CD14-positive monocyte (primary cell): ENCODE results near the gene SLC25A25. TPM values are rescaled to one million over a fixed set of nuclear protein-coding genes. Genes with fewer than 3 reads are reported as not detected.
"Not testable (repeated sequence)": the region's sequence is repeated elsewhere in the genome, so short reads cannot be mapped to it uniquely, and the experiment has no call there.

Source experiments
- DNase-seq, 3 donors: peaks; one replicate each; pipeline ENCODE4 v3.0.0-alpha.2; 2011 to 2022
- H2AFZ ChIP-seq: 2 replicates; pipeline ENCODE4 v1.6.0; 2012; ENCODE audit warnings: mild to moderate bottlenecking, low read depth, low read length, inconsistent platforms; ENCODE audit not compliant: insufficient read depth, poor library complexity, severe bottlenecking
- H3K27ac ChIP-seq, 2 donors: 1 replicate in 1 of 2; 2 replicates in 1 of 2; pipeline ENCODE4 v1.5.1; 2012 to 2013; ENCODE audit warnings: low read length in 2 of 2, control low read depth in 1 of 2, inconsistent platforms in 1 of 2, low read depth in 1 of 2, mild to moderate bottlenecking in 1 of 2
- H3K27me3 ChIP-seq, 2 donors: one replicate each; pipeline versions ENCODE4 v1.6.0 to v1.6.1; 2011 to 2013; ENCODE audit warnings: low read length in 2 of 2; ENCODE audit not compliant: control insufficient read depth in 2 of 2, insufficient read depth in 2 of 2
- H3K36me3 ChIP-seq, 2 donors: replicated peaks in 1 of 2; 1 replicate in 1 of 2; 2 replicates in 1 of 2; pipeline versions ENCODE4 v1.5.1 to v1.6.1; 2012 to 2013; ENCODE audit warnings: low read length in 2 of 2, control low read depth in 1 of 2, inconsistent platforms in 1 of 2, mild to moderate bottlenecking in 1 of 2; ENCODE audit not compliant: insufficient read depth in 2 of 2, control insufficient read depth in 1 of 2
- H3K4me1 ChIP-seq, 2 donors: 1 replicate in 1 of 2; 2 replicates in 1 of 2; pipeline versions ENCODE4 v1.5.1 to v1.6.1; 2012 to 2013; ENCODE audit warnings: low read length in 2 of 2, control low read depth in 1 of 2, inconsistent platforms in 1 of 2, mild to moderate bottlenecking in 1 of 2, moderate library complexity in 1 of 2; ENCODE audit not compliant: insufficient read depth in 2 of 2, control insufficient read depth in 1 of 2
- H3K4me2 ChIP-seq: replicated peaks from 2 replicates; pipeline ENCODE3; 2012; ENCODE audit warnings: low read length, moderate library complexity, mild to moderate bottlenecking; ENCODE audit not compliant: poor library complexity, severe bottlenecking; ENCODE audit errors: extremely low read depth
- H3K4me3 ChIP-seq, 3 experiments: fragments of 200-600 bp in 1 of 3; sonication (generic) in 1 of 3; replicated peaks in 1 of 3; 1 replicate in 2 of 3; 2 replicates in 1 of 3; pipeline ENCODE4 v1.5.1; 2011 to 2013; ENCODE audit warnings: low read length in 3 of 3, mild to moderate bottlenecking in 3 of 3, control low read depth in 2 of 3, low read depth in 2 of 3, inconsistent platforms in 1 of 3, moderate library complexity in 1 of 3
- H3K79me2 ChIP-seq: 2 replicates; pipeline ENCODE4 v1.6.0; 2012; ENCODE audit warnings: mild to moderate bottlenecking, control low read depth, inconsistent platforms, low read length, moderate library complexity; ENCODE audit not compliant: insufficient read depth
- H3K9ac ChIP-seq: 2 replicates; pipeline ENCODE4 v1.6.0; 2017; ENCODE audit warnings: low read length, mild to moderate bottlenecking; ENCODE audit not compliant: insufficient read depth, poor library complexity, severe bottlenecking
- H3K9me3 ChIP-seq, 2 donors: replicated peaks in 1 of 2; 1 replicate in 1 of 2; 2 replicates in 1 of 2; pipeline versions ENCODE4 v1.5.1 to v1.6.1; 2012 to 2013; ENCODE audit warnings: low read length in 2 of 2, control low read depth in 1 of 2; ENCODE audit not compliant: control insufficient read depth in 1 of 2, insufficient read depth in 1 of 2
- H4K20me1 ChIP-seq: 2 replicates; pipeline ENCODE4 v1.6.0; 2012; ENCODE audit warnings: mild to moderate bottlenecking, low read length, control low read depth, moderate library complexity; ENCODE audit not compliant: insufficient read depth
- H3K27ac Mint-ChIP-seq, 7 donors: one replicate each; pipeline ENCODE4 v1.8.0; 2020; ENCODE audit warnings: mild to moderate bottlenecking in 7 of 7, mixed read lengths in 7 of 7, moderate library complexity in 6 of 7, inconsistent platforms in 2 of 7
- H3K27me3 Mint-ChIP-seq, 3 donors: one replicate each; pipeline ENCODE4 v1.8.0; 2021 to 2022; ENCODE audit warnings: low read depth in 3 of 3, mild to moderate bottlenecking in 3 of 3, mixed read lengths in 3 of 3, moderate library complexity in 3 of 3, inconsistent platforms in 1 of 3
- H3K36me3 Mint-ChIP-seq, 2 donors: one replicate each; pipeline ENCODE4 v1.8.0; 2020; ENCODE audit warnings: mixed read lengths in 2 of 2, inconsistent platforms in 1 of 2, mild to moderate bottlenecking in 1 of 2
- H3K4me1 Mint-ChIP-seq: one replicate; pipeline ENCODE4 v1.8.0; 2020; ENCODE audit warnings: mild to moderate bottlenecking, mixed read lengths
- H3K4me3 Mint-ChIP-seq, 2 donors: one replicate each; pipeline ENCODE4 v1.8.0; 2020; ENCODE audit warnings: mild to moderate bottlenecking in 2 of 2, mixed read lengths in 2 of 2, moderate library complexity in 1 of 2
- H3K9me3 Mint-ChIP-seq, 7 donors: one replicate each; pipeline ENCODE4 v1.8.0; 2020 to 2022; ENCODE audit warnings: mixed read lengths in 7 of 7, mild to moderate bottlenecking in 6 of 7, moderate library complexity in 6 of 7, inconsistent platforms in 2 of 7
- WGBS: methylation state at CpG from one replicate; pipeline ENCODE4 v1.1.5; 2013; ENCODE audit warnings: missing lambda C conversion rate; ENCODE audit not compliant: insufficient coverage; 5-methylcytosine and 5-hydroxymethylcytosine counted together
- intact Hi-C, 2 donors: fragments of 100-400 bp; cut with micrococcal nuclease; formaldehyde crosslinking; loops; one replicate each; pipeline versions ENCODE4 v1.15.0 to v1.15.1; 2023
- polyA plus RNA-seq, 3 donors: library from polyadenylated mRNA; depleted of rRNA in 1 of 3; unstranded in 2 of 3; stranded (reverse) in 1 of 3; fragments of 300-500 nt in 2 of 3; fragments of >200 nt in 1 of 3; fragmentation: Illumina TruSeq in 2 of 3; gene quantifications; 1 replicate in 2 of 3; 2 replicates in 1 of 3; pipeline ENCODE4 v1.2.3, GENCODE V29; 2012 to 2021

Gene SLC25A25
- polyA plus RNA-seq, 3 donors, result 5.1 to 43.3 (median 6.3) TPM

DNA sequence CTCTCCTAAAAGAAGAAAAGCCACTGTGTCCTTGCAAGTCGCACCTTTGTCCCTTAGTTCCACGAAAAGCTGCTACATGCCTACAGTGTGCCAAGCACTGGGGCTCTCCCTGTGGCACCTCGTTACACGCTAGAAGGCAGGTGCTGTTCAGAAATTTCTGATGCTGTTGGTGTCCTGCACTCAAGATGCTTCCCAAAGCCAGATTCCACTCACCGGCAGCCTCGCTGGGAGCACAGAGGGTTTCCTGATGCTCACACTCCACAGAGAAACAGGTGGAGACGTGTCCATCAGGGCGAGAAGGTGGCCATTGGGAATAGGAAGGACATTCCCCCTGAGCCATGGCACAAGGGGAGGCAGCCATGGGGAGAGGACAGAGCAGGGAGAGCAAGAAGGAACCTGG lies 63.3 kb downstream of the SLC25A25 start:
- H3K9me3 ChIP-seq, DNase-seq, H3K36me3 Mint-ChIP-seq, H3K79me2 ChIP-seq, H3K4me3 ChIP-seq, H3K9ac ChIP-seq, H2AFZ ChIP-seq, H3K27me3 ChIP-seq, H4K20me1 ChIP-seq, H3K4me3 Mint-ChIP-seq, H3K27ac ChIP-seq, H3K9me3 Mint-ChIP-seq, H3K36me3 ChIP-seq, intact Hi-C loops, H3K4me2 ChIP-seq: not testable (repeated sequence)
- 95% methylated on average over 6 of the region's 8 CpGs for WGBS
- Mint-ChIP-seq H3K4me1 (peaks cover 16% of the 10 kb centered on the region), H3K27ac (peak overlapping the region in 1 of 7 donors; percentile 46), H3K27me3 (peaks cover 2 to 12% (median 5%) of the 10 kb centered on the region in 3 donors)
- peaks cover 17 to 27% of the 10 kb centered on the region in 2 donors for H3K4me1 ChIP-seq

DNA sequence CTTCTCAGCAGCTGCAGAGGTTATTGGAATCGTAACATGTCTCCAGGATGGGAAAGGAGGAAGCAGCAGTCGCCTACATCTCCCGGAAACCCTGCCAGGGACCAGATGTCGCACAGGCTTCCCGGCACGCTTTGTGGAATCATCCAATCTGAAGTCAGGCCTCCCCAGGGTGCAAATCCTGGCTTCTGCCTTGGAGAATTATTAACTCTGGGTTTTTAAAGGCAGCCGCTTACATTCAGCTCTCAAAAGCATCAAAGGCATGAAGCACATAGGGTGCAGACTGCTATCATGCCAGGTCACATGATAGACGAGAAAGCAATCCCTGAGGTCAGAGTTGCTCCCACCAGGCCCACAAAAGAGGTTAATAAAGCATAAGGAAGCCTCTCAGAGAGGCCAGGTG lies 64.1 kb downstream of the SLC25A25 start:
- H3K4me1 Mint-ChIP-seq, result peaks cover 11% of the 10 kb centered on the region
- H3K4me3 Mint-ChIP-seq, H3K79me2 ChIP-seq, H3K27ac ChIP-seq, H2AFZ ChIP-seq, H3K27ac Mint-ChIP-seq, DNase-seq, H3K4me2 ChIP-seq, H3K9ac ChIP-seq, H4K20me1 ChIP-seq, H3K9me3 ChIP-seq, intact Hi-C loops, H3K27me3 ChIP-seq, H3K4me3 ChIP-seq, H3K36me3 ChIP-seq, H3K36me3 Mint-ChIP-seq, H3K9me3 Mint-ChIP-seq: not testable (repeated sequence)
- H3K4me1 ChIP-seq, result peaks cover 10 to 19% of the 10 kb centered on the region in 2 donors
- whole genome bisulfite sequencing, result 60% methylated on average over 7 of the region's 8 CpGs
- peaks cover 2 to 14% (median 5%) of the 10 kb centered on the region in 3 donors for H3K27me3 Mint-ChIP-seq

DNA sequence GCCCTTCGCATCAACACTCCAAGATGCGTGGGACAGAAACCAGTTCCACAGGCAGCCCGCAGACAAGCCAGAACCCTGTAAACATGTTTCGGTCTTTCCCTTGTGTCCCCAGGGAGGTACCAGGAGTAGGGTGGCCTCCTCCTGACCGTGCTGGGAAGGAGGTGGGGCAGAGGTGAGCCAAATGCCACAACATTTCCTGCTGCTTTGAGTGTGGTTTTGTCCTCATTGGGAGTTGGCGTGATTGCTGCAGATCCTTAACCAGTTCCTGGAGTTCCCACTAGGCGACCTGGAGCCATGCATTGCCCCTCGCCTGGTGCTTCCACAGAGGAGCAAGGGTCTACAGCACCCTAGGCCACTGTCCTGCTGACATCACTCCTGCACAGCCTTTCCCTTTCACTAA lies 67.5 kb downstream of the SLC25A25 start:
- H3K9me3 Mint-ChIP-seq, H3K36me3 Mint-ChIP-seq, intact Hi-C loops, H3K27ac ChIP-seq, H3K9ac ChIP-seq, H3K4me3 ChIP-seq, H2AFZ ChIP-seq, H3K79me2 ChIP-seq, H3K4me1 Mint-ChIP-seq, H3K27me3 ChIP-seq, H3K4me3 Mint-ChIP-seq, H3K9me3 ChIP-seq, H3K4me2 ChIP-seq, H3K36me3 ChIP-seq, H3K4me1 ChIP-seq, H4K20me1 ChIP-seq, DNase-seq: not testable (repeated sequence)
- 68% methylated on average over 5 of the region's 8 CpGs for WGBS
- H3K27ac Mint-ChIP-seq, result peak overlapping the region in 2 of 7 donors; percentile 18 to 23
- H3K27me3 Mint-ChIP-seq, result peaks cover 2 to 17% (median 5%) of the 10 kb centered on the region in 3 donors
